ENCODE data around the gene ARHGDIB.

ARHGDIB gene

GRCh38 chr12:14956024-14956891, 5.1 kb downstream of the ARHGDIB start:
- DNase-seq (ENCODE audit: low read depth), result no peak

GRCh38 chr12:14954269-14954668, 7.1 kb downstream of the ARHGDIB start:
- no peak for DNase-seq (ENCODE audit: low read depth)

- no peak for DNase-seq (ENCODE audit: low read depth)
Observed at GRCh38 chr12:14953752-14954151, 7.6 kb downstream of the ARHGDIB start.

GRCh38 chr12:14952299-14952921, 9.0 kb downstream of the ARHGDIB start:
- DNase-seq (ENCODE audit: low read depth), result no peak

GRCh38 chr12:14951851-14952250, 9.6 kb downstream of the ARHGDIB start:
- DNase-seq (ENCODE audit: low read depth), result no peak

GRCh38 chr12:14950982-14951746, 10.2 kb downstream of the ARHGDIB start:
- no peak for DNase-seq (ENCODE audit: low read depth)

GRCh38 chr12:14950421-14950820, 11.0 kb downstream of the ARHGDIB start:
- no peak for DNase-seq (ENCODE audit: low read depth)

- DNase-seq (ENCODE audit: low read depth), result no peak
Observed at GRCh38 chr12:14949631-14950030, 11.8 kb downstream of the ARHGDIB start.

- DNase-seq (ENCODE audit: low read depth), result no peak
Observed at GRCh38 chr12:14948672-14949071, 12.7 kb downstream of the ARHGDIB start.

GRCh38 chr12:14946861-14947260, 14.5 kb downstream of the ARHGDIB start:
- DNase-seq (ENCODE audit: low read depth), result no peak

- no peak for DNase-seq (ENCODE audit: low read depth)
Observed at GRCh38 chr12:14946162-14946561, 15.2 kb downstream of the ARHGDIB start.

- DNase-seq (ENCODE audit: low read depth), result no peak
Observed at GRCh38 chr12:14942196-14942931, 19.0 kb downstream of the ARHGDIB start.

GRCh38 chr12:14941369-14941768, 20.0 kb downstream of the ARHGDIB start:
- DNase-seq (ENCODE audit: low read depth), result no peak

GRCh38 chr12:14938301-14938700, 23.1 kb downstream of the ARHGDIB start, which contains the start of gene ERP27:
Gene ERP27 (minus strand): TSS chr12:14938537. CDS start chr12:14938508, 29 bp downstream.
- DNase-seq (ENCODE audit: low read depth), result no peak

GRCh38 chr12:14937689-14938088, 23.7 kb downstream of the ARHGDIB start:
- DNase-seq (ENCODE audit: low read depth), result no peak

- no peak for DNase-seq (ENCODE audit: low read depth)
Observed at GRCh38 chr12:14937014-14937413, 24.4 kb downstream of the ARHGDIB start.

- DNase-seq (ENCODE audit: low read depth), result no peak
Observed at GRCh38 chr12:14936224-14936861, 25.1 kb downstream of the ARHGDIB start.

GRCh38 chr12:14935031-14935430, 26.4 kb downstream of the ARHGDIB start:
- DNase-seq (ENCODE audit: low read depth), result no peak

GRCh38 chr12:14934511-14934910, 26.9 kb downstream of the ARHGDIB start:
- DNase-seq (ENCODE audit: low read depth), result no peak

GRCh38 chr12:14931791-14932560, 29.4 kb downstream of the ARHGDIB start:
- no peak for DNase-seq (ENCODE audit: low read depth)

GRCh38 chr12:14931359-14931758, 30.0 kb downstream of the ARHGDIB start:
- no peak for DNase-seq (ENCODE audit: low read depth)
